ENCODE results near the gene LYRM1. TPM values are rescaled to one million over a fixed set of nuclear protein-coding genes. Genes with fewer than 3 reads are reported as not detected.

LYRM1 gene
- total and polyA plus RNA-seq, 2 of the 4 experiments (the other 2 are of a cell fraction): 19.0 to 35.0 TPM

DNA sequence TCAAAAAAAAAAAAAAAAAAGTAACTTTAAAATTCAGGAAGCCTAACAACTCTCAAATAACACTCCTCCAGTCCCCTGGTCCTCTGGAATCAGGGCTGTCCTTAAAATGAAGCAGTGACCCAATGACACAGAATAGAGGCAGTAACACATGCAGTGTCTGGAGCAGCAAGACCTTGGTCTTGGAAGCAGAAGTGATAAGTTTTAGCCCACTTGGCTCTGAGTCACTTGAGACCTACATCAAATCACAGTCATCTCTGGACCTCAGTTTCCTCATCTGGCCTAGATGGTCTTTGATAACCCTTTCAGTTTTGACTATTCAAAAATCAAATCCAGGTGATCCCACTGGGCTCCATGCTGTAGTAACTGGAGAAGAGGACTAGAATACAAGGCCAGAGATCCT lies 39.0 kb downstream of the LYRM1 start:
- BruUV-seq (replicated peaks): no TSS peak
- Histone ChIP-seq H3K4me2 (ENCODE audit: low read depth, low read length) (no peak overlapping the region), H3K23ac (ENCODE audit: low read depth, low read length) (no peak overlapping the region), H4K20me1 (ENCODE audit: insufficient read depth, low read length) (no peaks in the 10 kb centered on the region), H3K56ac (ENCODE audit: extremely low read depth, insufficient read depth, low read length) (no peak overlapping the region), H4K5ac (ENCODE audit: low read depth, low read length) (no peak overlapping the region), H2BK120ac (ENCODE audit: low read depth, low read length) (no peak overlapping the region), H2BK15ac (ENCODE audit: low read depth, low read length) (no peak overlapping the region), H2AFZ (replicated peaks; ENCODE audit: low read length, poor library complexity) (no peak overlapping the region), H3K4ac (ENCODE audit: low read depth, low read length) (no peak overlapping the region), H3K36me3 (ENCODE audit: control insufficient read depth, insufficient read depth, low read length) (no peaks in the 10 kb centered on the region), H3K27ac (ENCODE audit: insufficient read depth, low read length) (no peak overlapping the region), H2BK20ac (ENCODE audit: low read depth, low read length) (no peak overlapping the region), H3K18ac (ENCODE audit: low read depth, low read length) (no peak overlapping the region), H4K91ac (ENCODE audit: insufficient read depth, low read depth, low read length) (no peak overlapping the region), H3K4me1 (ENCODE audit: control insufficient read depth, insufficient read depth, low read length) (no peaks in the 10 kb centered on the region), H4K8ac (ENCODE audit: low read depth in 2 of 2, low read length in 2 of 2) (no peak overlapping the region), H3K9me1 (ENCODE audit: insufficient read depth, low read length) (no peaks in the 10 kb centered on the region), H3K4me3 (ENCODE audit: insufficient read depth, low read depth, low read length) (no peak overlapping the region), H2AK9ac (replicated peaks; ENCODE audit: low read depth, low read length, poor library complexity) (no peak overlapping the region), H2BK5ac (ENCODE audit: low read depth, low read length, poor library complexity, severe bottlenecking) (no peak overlapping the region), H3K14ac (replicated peaks; ENCODE audit: low read depth, low read length) (no peak overlapping the region), H3K9me3 (ENCODE audit: control insufficient read depth, insufficient read depth, low read length) (no peaks in the 10 kb centered on the region), H3K9ac (ENCODE audit: low read depth, low read length) (no peak overlapping the region), H3K79me1 (ENCODE audit: low read depth in 1 of 2, low read length in 2 of 2) (no peaks in the 10 kb centered on the region), H3K27me3 (ENCODE audit: control insufficient read depth, insufficient read depth, low read length) (no peaks in the 10 kb centered on the region; the same call in 1 of the 2 replicates), H2AK5ac (ENCODE audit: low read depth, low read length) (no peak overlapping the region)
- intact Hi-C loops (cut with micrococcal nuclease): no loop called here
- in situ Hi-C loops (cut with MboI; ENCODE audit: low sequenced_read_pairs): no loop called here
- dilution Hi-C loops (cut with HindIII; ENCODE audit: low sequenced_read_pairs, unreplicated experiment): no loop called here
- TF ChIP-seq RCOR1 (IDR thresholded peaks at IDR 0.05; ENCODE audit: insufficient replicate concordance, low read length) (no peak), RFX5 (IDR thresholded peaks at IDR 0.05; ENCODE audit: low read depth, low read length) (no peak), CHD1 (IDR thresholded peaks at IDR 0.05; ENCODE audit: low read depth, low read length) (no peak), FOS (IDR thresholded peaks at IDR 0.05; ENCODE audit: low read depth, low read length) (no peak), SMC3 (IDR thresholded peaks at IDR 0.05; ENCODE audit: low read depth, low read length) (no peak), CEBPB (IDR thresholded peaks at IDR 0.05; ENCODE audit: low read depth, low read length) (no peak), NFE2L2 (IDR thresholded peaks at IDR 0.05; ENCODE audit: low read depth, low read length) (no peak)
- DNase-seq (no peak), ATAC-seq (ENCODE audit: low read depth) (no peak)
- POLR2A ChIA-PET (ENCODE audit: unreplicated experiment): no interaction called here
- CTCF ChIA-PET: interaction anchor here (0.6 kb wide), 1 partner anchor 182 kb away, joined by 5 read pairs; no protein-coding TSS in a partner anchor

Data from IMR-90 (cell line).